Spleen (tissue), 7 donors: ENCODE data around the gene NCS1.

Source experiments
- CTCF ChIP-seq, 11 experiments: fragments of 200-600 bp in 7 of 11; fragments of 450-650 bp in 4 of 11; sonication (generic) in 4 of 11; IDR thresholded peaks in 8 of 11; conservative IDR thresholded peaks in 3 of 11; 1 replicate in 7 of 11; 2 replicates in 4 of 11; pipeline versions ENCODE4 v1.4.0 to v1.8.0; 2016 to 2021; ENCODE audit warnings: antibody characterized with exemption in 11 of 11, inconsistent platforms in 4 of 11, mild to moderate bottlenecking in 1 of 11
- POLR2A ChIP-seq, 3 donors: fragments of 450-650 bp; IDR thresholded peaks; one replicate each; pipeline ENCODE4 v1.5.1; 2017; ENCODE audit warnings: antibody characterized with exemption in 3 of 3, mild to moderate bottlenecking in 1 of 3
- donor health status: DM: no; HTN: no; CAD: no; lungs with moderate emphysema.
- donor health status: DM: no; HTN: no; CAD: no.
- donor health status: DM: no; HTN: no; CAD: no.

- no peak for TF ChIP-seq POLR2A (IDR thresholded peaks at IDR 0.05)
- TF ChIP-seq CTCF (IDR thresholded peaks at IDR 0.05 in 8 of 11, conservative IDR thresholded peaks at IDR 0.05 in 3 of 11): no peak
Observed at GRCh38 chr9:130174025-130174424, 1.8 kb downstream of the NCS1 start.
